HepG2 (cell line): ENCODE results near the gene WDR89. TPM values are rescaled to one million over a fixed set of nuclear protein-coding genes. Genes with fewer than 3 reads are reported as not detected.

Experiments used
- CBX1 ChIP-seq: IDR thresholded peaks from one replicate; pipeline ENCODE4 v1.6.1; 2016; ENCODE audit warnings: antibody characterized with exemption, low read depth
- CHD4 ChIP-seq: fragments of 200-600 bp; sonication (generic); IDR thresholded peaks from 2 replicates; pipeline ENCODE4 v1.7.0; 2017; ENCODE audit warnings: mild to moderate bottlenecking, low read length, borderline replicate concordance
- DPF2 ChIP-seq: sonication (generic); formaldehyde crosslinking; IDR thresholded peaks from 2 replicates; pipeline ENCODE4 v1.4.0; 2020; ENCODE audit warnings: mild to moderate bottlenecking, low read depth, missing genetic modification reagents, borderline replicate concordance
- FOXA1 ChIP-seq, 2 experiments: fragments of 450-650 bp in 1 of 2; sonication (generic) in 1 of 2; formaldehyde crosslinking in 1 of 2; IDR thresholded peaks; 2 replicates each; pipeline versions ENCODE4 v1.4.0 to v1.6.1; 2016 to 2020; ENCODE audit warnings: missing genetic modification reagents in 1 of 2
- GPN1 ChIP-seq: sonication (generic); formaldehyde crosslinking; IDR thresholded peaks from 2 replicates; pipeline ENCODE4 v1.5.1; 2020; ENCODE audit warnings: missing genetic modification reagents, borderline replicate concordance
- HBP1 ChIP-seq: IDR thresholded peaks from 2 replicates; pipeline ENCODE4 v1.6.1; 2016; ENCODE audit warnings: low read depth, control low read depth
- HDAC6 ChIP-seq: fragments of 200-600 bp; sonication (generic); IDR thresholded peaks from 2 replicates; pipeline ENCODE4 v1.7.0; 2017; ENCODE audit warnings: mild to moderate bottlenecking, antibody characterized with exemption, low read length, low read depth
- HNRNPUL1 ChIP-seq: fragments of 200-400 bp; formaldehyde crosslinking; IDR thresholded peaks from 2 replicates; pipeline ENCODE4 v1.6.1; 2017; ENCODE audit warnings: low read depth, mild to moderate bottlenecking, low read length, moderate library complexity
- KAT7 ChIP-seq: IDR thresholded peaks from 2 replicates; pipeline ENCODE4 v1.6.1; 2018; ENCODE audit warnings: borderline replicate concordance, missing compliant biosample characterization
- NFIC ChIP-seq: IDR thresholded peaks from 2 replicates; pipeline ENCODE4 v1.6.1; 2012; ENCODE audit warnings: mild to moderate bottlenecking, low read length, inconsistent platforms
- NR1H2 ChIP-seq: sonication (generic); formaldehyde crosslinking; IDR thresholded peaks from 2 replicates; pipeline ENCODE4 v1.8.1; 2022; ENCODE audit warnings: low read depth, missing genetic modification reagents, borderline replicate concordance
- RFX1 ChIP-seq: fragments of 450-650 bp; IDR thresholded peaks from 2 replicates; pipeline ENCODE4 v1.6.1; 2017
- RNF219 ChIP-seq: sonication (generic); formaldehyde crosslinking; IDR thresholded peaks from 2 replicates; pipeline ENCODE4 v1.5.0; 2020; ENCODE audit warnings: mild to moderate bottlenecking, missing genetic modification reagents
- SNAI1 ChIP-seq: sonication (generic); formaldehyde crosslinking; IDR thresholded peaks from 2 replicates; pipeline ENCODE4 v1.5.0; 2020; ENCODE audit warnings: mild to moderate bottlenecking, missing genetic modification reagents, borderline replicate concordance
- THAP11 ChIP-seq: IDR thresholded peaks from 2 replicates; pipeline ENCODE4 v1.6.1; 2016; ENCODE audit warnings: missing biosample characterization, missing genetic modification reagents
- THAP8 ChIP-seq: sonication (generic); formaldehyde crosslinking; IDR thresholded peaks from 2 replicates; pipeline ENCODE4 v1.5.1; 2020; ENCODE audit warnings: missing genetic modification reagents, mild to moderate bottlenecking, borderline replicate concordance
- ZBTB25 ChIP-seq: IDR thresholded peaks from 2 replicates; pipeline ENCODE4 v1.6.1; 2018; ENCODE audit warnings: missing genetic modification reagents
- ZC3H4 ChIP-seq: sonication (generic); formaldehyde crosslinking; IDR thresholded peaks from 2 replicates; pipeline ENCODE4 v1.4.0; 2020; ENCODE audit warnings: missing genetic modification reagents, borderline replicate concordance
- ZFP36 ChIP-seq: fragments of 150-350 bp; IDR thresholded peaks from 2 replicates; pipeline ENCODE4 v1.6.1; 2018; ENCODE audit warnings: borderline replicate concordance, low read length, low read depth; ENCODE audit not compliant: partially characterized antibody
- ZNF230 ChIP-seq: sonication (generic); formaldehyde crosslinking; IDR thresholded peaks from 2 replicates; pipeline ENCODE4 v1.4.0; 2020; ENCODE audit warnings: mild to moderate bottlenecking, missing genetic modification reagents
- ZNF263 ChIP-seq: sonication (generic); formaldehyde crosslinking; IDR thresholded peaks from 2 replicates; pipeline ENCODE4 v1.4.0; 2020; ENCODE audit warnings: missing genetic modification reagents
- ZNF563 ChIP-seq: sonication (generic); formaldehyde crosslinking; IDR thresholded peaks from 2 replicates; pipeline ENCODE4 v1.8.0; 2022; ENCODE audit warnings: mild to moderate bottlenecking, moderate library complexity, missing genetic modification reagents
- ZNF577 ChIP-seq: sonication (generic); formaldehyde crosslinking; IDR thresholded peaks from 2 replicates; pipeline ENCODE4 v1.4.0; 2020; ENCODE audit warnings: mild to moderate bottlenecking, low read depth, missing genetic modification reagents, borderline replicate concordance
- ZNF749 ChIP-seq: sonication (generic); formaldehyde crosslinking; IDR thresholded peaks from 2 replicates; pipeline ENCODE4 v1.8.0; 2022; ENCODE audit warnings: mild to moderate bottlenecking, missing genetic modification reagents, moderate library complexity, borderline replicate concordance
- ZNF777 ChIP-seq: sonication (generic); formaldehyde crosslinking; IDR thresholded peaks from 2 replicates; pipeline ENCODE4 v1.4.0; 2020; ENCODE audit warnings: missing genetic modification reagents
- polyA plus RNA-seq, 8 experiments: library from polyadenylated mRNA; depleted of rRNA in 3 of 8; stranded (reverse) in 7 of 8; unstranded in 1 of 8; fragments of >200 nt; fragmentation: Illumina TruSeq in 4 of 8; extraction: Trizol in 4 of 8; gene quantifications; 2 replicates each; pipeline versions ENCODE4 v1.2.1 to v1.2.3, GENCODE V29; 2011 to 2016; ENCODE audit warnings: low read depth in 4 of 8, missing spikeins in 1 of 8, mixed read lengths in 1 of 8; ENCODE audit not compliant: insufficient read depth in 1 of 8
- total RNA-seq, 5 experiments: library from RNA; depleted of rRNA; stranded (reverse); fragments of >200 nt; fragmentation: Illumina TruSeq; extraction: Trizol; gene quantifications; 2 replicates each; pipeline ENCODE4 v1.2.3, GENCODE V29; 2016; ENCODE audit warnings: low read depth in 1 of 5

The WDR89 gene
- total and polyA plus RNA-seq, 2 of the 13 experiments (the other 11 are each of a cell fraction or from before 2014, with no cell fraction given): 5.2 to 20.1 TPM

- TF ChIP-seq SNAI1 (CRISPR knock-in tag): peak; percentile 99
- peak; percentile 86; the same call in 1 of the 2 replicates for TF ChIP-seq GPN1 (CRISPR knock-in tag)
- no peak for TF ChIP-seq RFX1
- no peak for TF ChIP-seq HDAC6
- no peak for TF ChIP-seq HNRNPUL1
- 0 out of 2 replicates have a peak, but pooled peaks have one; percentile 67 for TF ChIP-seq NR1H2 (CRISPR knock-in tag)
- no peak for TF ChIP-seq DPF2
- TF ChIP-seq ZNF563 (CRISPR knock-in tag): peak; percentile 94; the same call in 1 of the 2 replicates
- TF ChIP-seq ZFP36: no peak
- peak; percentile 72; the same call in 1 of the 2 replicates for TF ChIP-seq KAT7 (CRISPR knock-in tag)
- TF ChIP-seq ZNF749 (CRISPR knock-in tag): no peak; the same call in 1 of the 2 replicates
- no peak for TF ChIP-seq THAP11
- no peak for TF ChIP-seq ZNF577 (CRISPR knock-in tag)
- peak; percentile 77 for TF ChIP-seq ZBTB25
- TF ChIP-seq ZNF230 (CRISPR knock-in tag): no peak; the same call in 1 of the 2 replicates
- TF ChIP-seq ZNF263 (CRISPR knock-in tag): peak; percentile 69; the same call in 1 of the 2 replicates
- TF ChIP-seq CHD4: no peak
- TF ChIP-seq THAP8 (CRISPR knock-in tag): no peak
- no peak for TF ChIP-seq ZC3H4
- TF ChIP-seq ZNF777 (CRISPR knock-in tag): peak; percentile 94
- TF ChIP-seq HBP1 (CRISPR knock-in tag): 0 out of 2 replicates have a peak, but pooled peaks have one; percentile 73
- TF ChIP-seq NFIC: no peak
- TF ChIP-seq CBX1: peak; percentile 35
- TF ChIP-seq RNF219 (CRISPR knock-in tag): peak; percentile 42; the same call in 1 of the 2 replicates
- no peak for TF ChIP-seq FOXA1 (IDR thresholded peaks at IDR 0.05)
- TF ChIP-seq FOXA1 (CRISPR knock-in tag; IDR thresholded peaks at IDR 0.05): peak; percentile 28; the same call in 1 of the 2 replicates
Measured at GRCh38 chr14:63641473-63642228, at the start of gene WDR89 (continued).
